ENCODE data around the gene MMAB. TPM values are rescaled to one million over a fixed set of nuclear protein-coding genes. Genes with fewer than 3 reads are reported as not detected.

Gene MMAB
- total RNA-seq, 1 experiment from 2014 or later, result 34.9 TPM

DNA sequence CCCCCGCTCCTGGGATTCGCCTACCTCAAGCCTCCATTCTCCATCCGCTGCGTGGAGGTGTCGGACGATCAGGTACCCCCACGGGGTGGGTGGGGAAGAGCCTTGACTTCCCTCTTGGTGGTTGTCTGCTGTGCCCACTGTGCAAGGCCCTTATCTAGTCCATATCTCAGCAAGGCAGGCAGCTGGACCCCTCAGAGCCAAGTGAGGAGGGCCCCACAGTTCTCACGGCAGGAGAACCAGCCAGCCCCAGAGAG lies 39.9 kb downstream of the MMAB start:
- CTCF ChIA-PET, result no interaction called here

DNA sequence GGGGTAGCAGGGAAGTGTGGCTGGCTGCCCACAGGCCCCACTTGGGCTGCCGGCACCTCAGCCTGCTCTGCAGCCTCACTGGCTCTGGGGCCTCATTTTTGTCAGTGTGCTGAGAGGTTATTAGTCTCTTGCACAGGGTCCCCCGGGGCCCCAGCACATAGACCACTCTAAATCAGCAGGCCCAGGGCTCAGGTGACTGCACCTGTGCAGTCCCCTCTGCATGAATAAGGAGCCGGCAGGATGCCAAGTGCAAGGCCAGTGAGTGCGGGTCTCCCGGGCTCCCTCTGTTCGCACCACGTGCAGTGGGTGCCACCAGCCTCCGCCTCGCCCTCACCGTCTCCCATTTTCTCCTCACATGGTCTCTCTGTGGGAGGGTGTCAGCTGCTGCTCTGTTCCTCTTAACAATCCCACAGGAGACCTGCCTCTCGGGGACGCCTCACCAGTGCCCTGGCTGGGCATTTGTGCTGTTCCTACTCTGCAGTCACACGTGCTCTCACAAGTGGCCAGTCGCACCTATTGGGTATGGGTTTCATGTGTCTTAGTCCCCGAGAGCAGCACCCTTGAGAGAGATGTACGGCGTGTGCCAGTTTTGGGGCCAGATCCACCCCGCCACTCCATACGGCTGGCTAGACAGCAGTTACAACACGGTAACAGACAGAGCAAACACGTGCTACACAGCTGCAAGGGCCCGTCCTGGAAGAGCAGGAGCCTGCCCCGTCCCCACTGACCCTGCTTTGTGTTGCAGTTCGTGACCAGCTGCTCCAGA lies 40.4 kb downstream of the MMAB start:
- BruUV-seq (replicated peaks), result no TSS peak
- H3K9me3 ChIP-seq (ENCODE audit: control insufficient read depth in 1 of 2, insufficient read depth in 1 of 2, low read depth in 1 of 2, low read length in 2 of 2), result no peaks in the 10 kb centered on the region
- H3K9ac ChIP-seq (ENCODE audit: low read length), result no peak overlapping the region
- H3K9me2 ChIP-seq (ENCODE audit: insufficient read depth), result no peaks in the 10 kb centered on the region
- H3K27me3 ChIP-seq (ENCODE audit: insufficient read depth, low read length), result no peaks in the 10 kb centered on the region
- no peaks in the 10 kb centered on the region; a peak in 1 of 4 replicates for H3K36me3 ChIP-seq (ENCODE audit: control insufficient read depth in 1 of 2, insufficient read depth in 2 of 2, low read length in 2 of 2)
- intact Hi-C loops (cut with micrococcal nuclease), result no loop called here
- no peaks in the 10 kb centered on the region for H3K4me1 ChIP-seq (ENCODE audit: control insufficient read depth in 1 of 2, insufficient read depth in 2 of 2, low read length in 2 of 2)
- POLR2A ChIA-PET, result no interaction called here
- no peaks in the 10 kb centered on the region for H3K79me2 ChIP-seq (ENCODE audit: insufficient read depth, low read length)
- no peak overlapping the region for H3K4me3 ChIP-seq (replicated peaks in 1 of 2; ENCODE audit: low read depth in 1 of 2, low read length in 2 of 2)
- ATAC-seq, result no peak
- RAD21 ChIA-PET (ENCODE audit: low non-redundant PET in 1 of 2, low total read pairs in 2 of 2, uncharacterized antibody in 2 of 2, unreplicated experiment in 2 of 2), result no interaction called here
- H4K20me1 ChIP-seq (ENCODE audit: insufficient read depth), result no peaks in the 10 kb centered on the region
- DNase-seq (ENCODE audit: low read depth, low spot score), result no peak
- no peak overlapping the region for H3K27ac ChIP-seq (ENCODE audit: low read depth, low read length)
- H3K4me2 ChIP-seq (ENCODE audit: low read length), result no peak overlapping the region
- CTCF ChIA-PET, result no interaction called here
- no peak overlapping the region for H2AFZ ChIP-seq (ENCODE audit: low read depth, low read length, poor library complexity, severe bottlenecking)
- TF ChIP-seq POLR2AphosphoS5 (IDR thresholded peaks at IDR 0.05; ENCODE audit: low read depth, low read length) (no peak), ZNF274 (IDR thresholded peaks at IDR 0.05; ENCODE audit: low read depth, low read length) (no peak), SIN3A (IDR thresholded peaks at IDR 0.05; ENCODE audit: low read depth) (no peak), FOSL1 (IDR thresholded peaks at IDR 0.05; ENCODE audit: low read depth) (no peak), ZFX (IDR thresholded peaks at IDR 0.05) (no peak), CEBPB (IDR thresholded peaks at IDR 0.05; ENCODE audit: low read depth) (no peak), EGR1 (IDR thresholded peaks at IDR 0.05; ENCODE audit: low read depth) (no peak), SRF (IDR thresholded peaks at IDR 0.05; ENCODE audit: low read depth) (no peak), YY1 (IDR thresholded peaks at IDR 0.05; ENCODE audit: extremely low read depth, insufficient replicate concordance, low read depth, low read length) (no peak), CBX3 (IDR thresholded peaks at IDR 0.05; ENCODE audit: low read depth) (no peak), SP1 (IDR thresholded peaks at IDR 0.05; ENCODE audit: low read depth) (no peak)
- TF ChIP-seq, protein P1, sequence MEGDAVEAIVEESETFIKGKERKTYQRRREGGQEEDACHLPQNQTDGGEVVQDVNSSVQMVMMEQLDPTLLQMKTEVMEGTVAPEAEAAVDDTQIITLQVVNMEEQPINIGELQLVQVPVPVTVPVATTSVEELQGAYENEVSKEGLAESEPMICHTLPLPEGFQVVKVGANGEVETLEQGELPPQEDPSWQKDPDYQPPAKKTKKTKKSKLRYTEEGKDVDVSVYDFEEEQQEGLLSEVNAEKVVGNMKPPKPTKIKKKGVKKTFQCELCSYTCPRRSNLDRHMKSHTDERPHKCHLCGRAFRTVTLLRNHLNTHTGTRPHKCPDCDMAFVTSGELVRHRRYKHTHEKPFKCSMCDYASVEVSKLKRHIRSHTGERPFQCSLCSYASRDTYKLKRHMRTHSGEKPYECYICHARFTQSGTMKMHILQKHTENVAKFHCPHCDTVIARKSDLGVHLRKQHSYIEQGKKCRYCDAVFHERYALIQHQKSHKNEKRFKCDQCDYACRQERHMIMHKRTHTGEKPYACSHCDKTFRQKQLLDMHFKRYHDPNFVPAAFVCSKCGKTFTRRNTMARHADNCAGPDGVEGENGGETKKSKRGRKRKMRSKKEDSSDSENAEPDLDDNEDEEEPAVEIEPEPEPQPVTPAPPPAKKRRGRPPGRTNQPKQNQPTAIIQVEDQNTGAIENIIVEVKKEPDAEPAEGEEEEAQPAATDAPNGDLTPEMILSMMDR (IDR thresholded peaks at IDR 0.05 in 2 of 3, conservative IDR thresholded peaks at IDR 0.05 in 1 of 3; ENCODE audit: borderline replicate concordance in 1 of 3, insufficient read depth in 1 of 3, low read depth in 2 of 3, low read length in 2 of 3), result no peak
- TF ChIP-seq, protein P2, sequence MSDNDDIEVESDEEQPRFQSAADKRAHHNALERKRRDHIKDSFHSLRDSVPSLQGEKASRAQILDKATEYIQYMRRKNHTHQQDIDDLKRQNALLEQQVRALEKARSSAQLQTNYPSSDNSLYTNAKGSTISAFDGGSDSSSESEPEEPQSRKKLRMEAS (IDR thresholded peaks at IDR 0.05), result no peak
- TF ChIP-seq, protein P3, sequence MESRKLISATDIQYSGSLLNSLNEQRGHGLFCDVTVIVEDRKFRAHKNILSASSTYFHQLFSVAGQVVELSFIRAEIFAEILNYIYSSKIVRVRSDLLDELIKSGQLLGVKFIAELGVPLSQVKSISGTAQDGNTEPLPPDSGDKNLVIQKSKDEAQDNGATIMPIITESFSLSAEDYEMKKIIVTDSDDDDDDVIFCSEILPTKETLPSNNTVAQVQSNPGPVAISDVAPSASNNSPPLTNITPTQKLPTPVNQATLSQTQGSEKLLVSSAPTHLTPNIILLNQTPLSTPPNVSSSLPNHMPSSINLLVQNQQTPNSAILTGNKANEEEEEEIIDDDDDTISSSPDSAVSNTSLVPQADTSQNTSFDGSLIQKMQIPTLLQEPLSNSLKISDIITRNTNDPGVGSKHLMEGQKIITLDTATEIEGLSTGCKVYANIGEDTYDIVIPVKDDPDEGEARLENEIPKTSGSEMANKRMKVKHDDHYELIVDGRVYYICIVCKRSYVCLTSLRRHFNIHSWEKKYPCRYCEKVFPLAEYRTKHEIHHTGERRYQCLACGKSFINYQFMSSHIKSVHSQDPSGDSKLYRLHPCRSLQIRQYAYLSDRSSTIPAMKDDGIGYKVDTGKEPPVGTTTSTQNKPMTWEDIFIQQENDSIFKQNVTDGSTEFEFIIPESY (IDR thresholded peaks at IDR 0.05; ENCODE audit: extremely low read depth, insufficient replicate concordance, low read length), result no peak

More for the DNA sequence above, 39.9 kb downstream of the MMAB start:
- no peaks in the 10 kb centered on the region for H3K9me2 ChIP-seq (ENCODE audit: insufficient read depth)
- no peak for TF ChIP-seq CEBPB (IDR thresholded peaks at IDR 0.05; ENCODE audit: low read depth)
- TF ChIP-seq, protein P2 (IDR thresholded peaks at IDR 0.05), result no peak
- TF ChIP-seq EZH2phosphoT487 (IDR thresholded peaks at IDR 0.05; ENCODE audit: borderline replicate concordance), result no peak
- no peak for TF ChIP-seq SIN3A (IDR thresholded peaks at IDR 0.05; ENCODE audit: low read depth)
- no peak for TF ChIP-seq SP1 (IDR thresholded peaks at IDR 0.05; ENCODE audit: low read depth)
- TF ChIP-seq TCF7L2 (IDR thresholded peaks at IDR 0.05; ENCODE audit: borderline replicate concordance, extremely low read depth, insufficient read depth, insufficient read length), result no peak
- no peak for TF ChIP-seq FOSL1 (IDR thresholded peaks at IDR 0.05; ENCODE audit: low read depth)
- no peak for TF ChIP-seq POLR2A (IDR thresholded peaks at IDR 0.05; ENCODE audit: borderline replicate concordance, extremely low read depth, insufficient read depth, insufficient read length)
- no peaks in the 10 kb centered on the region for H3K79me2 ChIP-seq (ENCODE audit: insufficient read depth, low read length)
- BruUV-seq (replicated peaks), result no TSS peak
- no peaks in the 10 kb centered on the region; a peak in 1 of 4 replicates for H3K36me3 ChIP-seq (ENCODE audit: control insufficient read depth in 1 of 2, insufficient read depth in 2 of 2, low read length in 2 of 2)
- POLR2A ChIA-PET, result no interaction called here
- H3K4me2 ChIP-seq (ENCODE audit: low read length), result no peak overlapping the region
- no peaks in the 10 kb centered on the region for H3K27me3 ChIP-seq (ENCODE audit: insufficient read depth, low read length)
- DNase-seq (ENCODE audit: low read depth, low spot score) (no peak), ATAC-seq (no peak)
- intact Hi-C loops (cut with micrococcal nuclease), result no loop called here
- no peak overlapping the region for H3K27ac ChIP-seq (ENCODE audit: low read depth, low read length)
- RAD21 ChIA-PET (ENCODE audit: low non-redundant PET in 1 of 2, low total read pairs in 2 of 2, uncharacterized antibody in 2 of 2, unreplicated experiment in 2 of 2), result no interaction called here
- H4K20me1 ChIP-seq (ENCODE audit: insufficient read depth), result no peaks in the 10 kb centered on the region
- H3K4me1 ChIP-seq (ENCODE audit: control insufficient read depth in 1 of 2, insufficient read depth in 2 of 2, low read length in 2 of 2), result no peaks in the 10 kb centered on the region
- no peak overlapping the region for H2AFZ ChIP-seq (ENCODE audit: low read depth, low read length, poor library complexity, severe bottlenecking)
- H3K9ac ChIP-seq (ENCODE audit: low read length), result no peak overlapping the region
- no peak overlapping the region for H3K4me3 ChIP-seq (replicated peaks in 1 of 2; ENCODE audit: low read depth in 1 of 2, low read length in 2 of 2)
- no peaks in the 10 kb centered on the region for H3K9me3 ChIP-seq (ENCODE audit: control insufficient read depth in 1 of 2, insufficient read depth in 1 of 2, low read depth in 1 of 2, low read length in 2 of 2)
